ENCODE measurements around the gene PLEKHG7.

Gene PLEKHG7

GRCh38 chr12:92706594-92706993 lies 3.8 kb downstream of the PLEKHG7 start:
- no peak for DNase-seq (ENCODE audit: low read depth, low spot score)

GRCh38 chr12:92707926-92708325 lies 5.1 kb downstream of the PLEKHG7 start:
- no peak for DNase-seq (ENCODE audit: low read depth, low spot score)

- no peak for DNase-seq (ENCODE audit: low read depth, low spot score)
These were observed 12.8 kb downstream of the PLEKHG7 start for GRCh38 chr12:92715625-92716024.

- no peak for DNase-seq (ENCODE audit: low read depth, low spot score)
These were observed 14.4 kb downstream of the PLEKHG7 start for GRCh38 chr12:92717202-92717601.

GRCh38 chr12:92718483-92718990 lies 15.7 kb downstream of the PLEKHG7 start:
- no peak for DNase-seq (ENCODE audit: low read depth, low spot score)

- no peak for DNase-seq (ENCODE audit: low read depth, low spot score)
These were observed 16.9 kb downstream of the PLEKHG7 start for GRCh38 chr12:92719674-92720073.

GRCh38 chr12:92721130-92721529 lies 18.3 kb downstream of the PLEKHG7 start:
- no peak for DNase-seq (ENCODE audit: low read depth, low spot score)

GRCh38 chr12:92721656-92722055 lies 18.9 kb downstream of the PLEKHG7 start:
- no peak for DNase-seq (ENCODE audit: low read depth, low spot score)

- no peak for DNase-seq (ENCODE audit: low read depth, low spot score)
These were observed 20.1 kb downstream of the PLEKHG7 start for GRCh38 chr12:92722897-92723296.

- no peak for DNase-seq (ENCODE audit: low read depth, low spot score)
These were observed 24.1 kb downstream of the PLEKHG7 start for GRCh38 chr12:92726850-92727249.

GRCh38 chr12:92729773-92730305 lies 27.1 kb downstream of the PLEKHG7 start:
- no peak for DNase-seq (ENCODE audit: low read depth, low spot score)

GRCh38 chr12:92730758-92731157 lies 28.0 kb downstream of the PLEKHG7 start:
- no peak for DNase-seq (ENCODE audit: low read depth, low spot score)

- no peak for DNase-seq (ENCODE audit: low read depth, low spot score)
These were observed 29.4 kb downstream of the PLEKHG7 start for GRCh38 chr12:92732216-92732615.

GRCh38 chr12:92732716-92733115 lies 29.9 kb downstream of the PLEKHG7 start:
- no peak for DNase-seq (ENCODE audit: low read depth, low spot score)

- DNase-seq (ENCODE audit: low read depth, low spot score), result no peak
These were observed 30.4 kb downstream of the PLEKHG7 start for GRCh38 chr12:92733181-92733580.

GRCh38 chr12:92733661-92734060 lies 30.9 kb downstream of the PLEKHG7 start:
- no peak for DNase-seq (ENCODE audit: low read depth, low spot score)

- DNase-seq (ENCODE audit: low read depth, low spot score), result peak; percentile 64
These were observed 32.4 kb downstream of the PLEKHG7 start for GRCh38 chr12:92735131-92735721.

- DNase-seq (ENCODE audit: low read depth, low spot score), result no peak
These were observed 33.8 kb downstream of the PLEKHG7 start for GRCh38 chr12:92736605-92737004.

- no peak for DNase-seq (ENCODE audit: low read depth, low spot score)
These were observed 35.4 kb downstream of the PLEKHG7 start for GRCh38 chr12:92737855-92738850.

GRCh38 chr12:92739113-92739512 lies 36.3 kb downstream of the PLEKHG7 start:
- no peak for DNase-seq (ENCODE audit: low read depth, low spot score)

GRCh38 chr12:92740411-92740810 lies 37.6 kb downstream of the PLEKHG7 start:
- no peak for DNase-seq (ENCODE audit: low read depth, low spot score)

GRCh38 chr12:92743026-92743425 lies 40.2 kb downstream of the PLEKHG7 start:
- no peak for DNase-seq (ENCODE audit: low read depth, low spot score)
